ENCODE data around the gene DTNB.
A peak's percentile ranks its signal among the peaks of the same experiment; 100 is the strongest.
"Not testable (repeated sequence)": the region's sequence is repeated elsewhere in the genome, so short reads cannot be mapped to it uniquely, and the experiment has no call there.

The DTNB gene

DNA sequence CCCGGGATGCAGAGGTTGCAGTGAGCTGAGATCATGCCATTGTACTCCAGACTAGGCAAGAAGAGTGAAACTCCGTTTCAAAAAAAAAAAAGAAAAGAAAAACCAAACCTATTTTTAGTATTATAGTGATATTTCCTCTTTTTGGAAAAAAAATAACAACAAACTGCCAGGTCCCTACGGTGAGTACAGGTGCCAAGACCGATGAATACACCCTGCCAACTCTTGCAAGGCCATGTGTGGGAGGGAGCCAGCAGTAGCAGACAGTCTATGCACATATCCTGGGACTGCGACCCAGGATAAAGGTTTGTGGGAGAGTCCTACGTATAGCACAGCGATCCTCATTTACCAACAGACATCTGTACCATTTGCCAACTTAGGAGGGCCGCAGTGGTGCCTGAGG is 262.1 kb downstream of the DTNB start:
- no peak for DNase-seq

GRCh38 chr2:25410370-25410769 is 263.0 kb downstream of the DTNB start:
- DNase-seq: no peak

GRCh38 chr2:25409468-25409867 is 263.9 kb downstream of the DTNB start:
- DNase-seq: no peak

DNA sequence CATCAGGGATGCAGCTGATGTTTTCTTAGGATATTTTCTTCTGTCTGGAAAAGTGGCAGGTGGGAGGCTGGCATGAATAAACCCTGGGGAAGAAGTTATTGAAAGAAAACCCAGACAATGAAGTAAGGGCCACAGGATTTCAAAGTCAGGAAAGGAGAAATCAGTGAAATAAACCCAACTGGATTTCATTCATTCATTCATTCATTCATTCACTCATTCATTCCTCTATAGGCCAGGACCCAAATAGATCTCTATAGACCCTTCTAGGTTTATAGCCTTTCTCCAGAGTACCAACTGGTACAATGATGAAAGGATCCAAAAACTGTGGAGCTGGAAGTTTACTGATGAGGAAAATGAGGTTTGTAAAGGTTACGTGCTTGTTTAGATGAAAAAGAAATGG is 264.3 kb downstream of the DTNB start:
- no peak for DNase-seq

- no peak for DNase-seq
Observed at GRCh38 chr2:25405611-25406295, 267.6 kb downstream of the DTNB start.

GRCh38 chr2:25403120-25403760 is 270.1 kb downstream of the DTNB start:
- DNase-seq: not testable (repeated sequence)

DNA sequence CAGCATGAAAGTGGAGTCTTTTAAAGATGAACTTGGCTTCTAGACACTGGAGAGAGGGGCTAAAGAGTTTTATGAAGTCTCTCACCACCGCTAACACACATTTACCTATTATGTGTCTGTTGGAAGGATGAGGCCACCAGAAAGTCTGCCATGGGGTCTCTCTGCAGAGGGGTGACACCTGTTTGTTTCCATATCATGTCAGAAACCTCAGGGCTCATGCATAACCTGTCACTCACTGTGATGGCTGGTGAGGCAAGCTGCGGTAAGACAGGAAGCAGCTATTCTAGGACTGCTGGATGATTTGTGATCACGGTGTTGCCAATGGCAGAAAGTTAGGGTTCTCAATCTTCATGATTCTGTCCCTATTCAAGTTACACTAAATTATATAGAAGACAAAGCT is 270.9 kb downstream of the DTNB start:
- DNase-seq: no peak

GRCh38 chr2:25401307-25402026 is 271.9 kb downstream of the DTNB start:
- DNase-seq: peak; percentile 57

- DNase-seq: no peak
Observed at GRCh38 chr2:25400576-25401216, 272.7 kb downstream of the DTNB start.

GRCh38 chr2:25400169-25400568 is 273.2 kb downstream of the DTNB start:
- DNase-seq: no peak

- DNase-seq: no peak
Observed at GRCh38 chr2:25398534-25398933, 274.8 kb downstream of the DTNB start.

- DNase-seq: no peak
Observed at GRCh38 chr2:25397777-25398176, 275.6 kb downstream of the DTNB start.

DNA sequence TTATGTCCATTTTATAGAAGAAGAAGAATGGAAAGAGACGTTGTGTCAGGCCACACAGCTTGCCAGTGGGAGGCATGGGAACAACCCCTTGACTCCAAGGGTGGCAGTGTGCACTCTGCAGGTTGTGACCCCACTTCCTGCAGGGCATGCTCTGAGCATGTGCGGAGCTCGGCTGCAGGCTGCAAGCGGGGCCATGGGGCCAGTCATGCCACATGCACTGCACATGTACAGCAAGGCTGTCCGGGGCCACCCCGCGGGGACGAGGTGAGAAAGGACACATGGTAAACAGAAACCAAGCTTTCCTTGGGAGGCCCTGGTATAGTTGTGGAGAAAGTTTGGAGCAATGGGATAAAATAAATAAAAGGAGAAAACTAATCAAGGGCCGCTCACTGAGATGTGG is 284.2 kb downstream of the DTNB start:
- no peak for DNase-seq

DNA sequence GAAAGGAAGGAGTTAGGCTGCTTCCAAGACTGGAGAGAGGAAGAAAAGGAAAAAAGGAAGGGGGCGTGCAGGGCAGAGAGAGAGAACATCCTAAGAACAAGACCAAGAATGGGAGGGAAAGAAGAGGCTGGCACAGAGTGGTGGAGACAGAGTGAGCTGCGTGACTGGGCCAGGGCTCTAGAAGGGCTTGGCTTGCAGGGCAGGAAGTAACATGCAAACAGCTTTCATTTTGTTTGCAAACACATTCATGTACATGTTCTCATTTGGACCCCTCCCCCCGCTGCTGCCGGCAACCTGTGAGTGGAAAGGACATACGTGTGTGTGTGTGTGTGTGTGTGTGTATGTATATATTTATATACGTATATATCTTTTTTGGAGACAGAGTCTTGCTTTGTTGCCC is 284.9 kb downstream of the DTNB start:
- no peak for DNase-seq

DNA sequence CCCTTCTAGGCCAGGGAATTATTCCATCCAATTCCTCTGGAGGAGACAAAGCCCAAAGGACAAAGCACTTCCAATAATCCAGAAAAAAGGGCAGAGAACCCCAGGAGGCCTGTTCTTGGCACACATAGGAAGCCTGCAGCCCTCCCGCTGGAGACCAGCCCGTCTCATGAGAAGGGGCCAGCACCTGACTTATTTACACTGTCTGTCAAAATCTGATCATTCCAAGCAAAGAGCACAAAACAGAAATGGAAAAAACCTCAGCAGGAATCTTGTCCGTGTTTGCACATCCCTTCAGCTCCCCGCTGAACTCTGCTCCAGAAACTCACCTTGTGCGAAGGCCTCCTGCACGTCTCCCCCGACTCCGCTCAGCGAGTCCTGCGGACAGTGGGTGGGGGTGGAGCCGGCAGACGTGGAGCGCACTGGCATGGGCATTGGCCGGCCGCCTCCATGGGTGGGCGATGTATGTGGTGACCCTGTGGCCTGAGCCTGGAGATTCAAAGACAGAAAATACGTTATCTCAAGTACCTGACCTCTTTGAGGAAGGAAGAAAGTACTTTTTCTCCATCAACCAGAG is 285.4 kb downstream of the DTNB start:
- DNase-seq: no peak

DNA sequence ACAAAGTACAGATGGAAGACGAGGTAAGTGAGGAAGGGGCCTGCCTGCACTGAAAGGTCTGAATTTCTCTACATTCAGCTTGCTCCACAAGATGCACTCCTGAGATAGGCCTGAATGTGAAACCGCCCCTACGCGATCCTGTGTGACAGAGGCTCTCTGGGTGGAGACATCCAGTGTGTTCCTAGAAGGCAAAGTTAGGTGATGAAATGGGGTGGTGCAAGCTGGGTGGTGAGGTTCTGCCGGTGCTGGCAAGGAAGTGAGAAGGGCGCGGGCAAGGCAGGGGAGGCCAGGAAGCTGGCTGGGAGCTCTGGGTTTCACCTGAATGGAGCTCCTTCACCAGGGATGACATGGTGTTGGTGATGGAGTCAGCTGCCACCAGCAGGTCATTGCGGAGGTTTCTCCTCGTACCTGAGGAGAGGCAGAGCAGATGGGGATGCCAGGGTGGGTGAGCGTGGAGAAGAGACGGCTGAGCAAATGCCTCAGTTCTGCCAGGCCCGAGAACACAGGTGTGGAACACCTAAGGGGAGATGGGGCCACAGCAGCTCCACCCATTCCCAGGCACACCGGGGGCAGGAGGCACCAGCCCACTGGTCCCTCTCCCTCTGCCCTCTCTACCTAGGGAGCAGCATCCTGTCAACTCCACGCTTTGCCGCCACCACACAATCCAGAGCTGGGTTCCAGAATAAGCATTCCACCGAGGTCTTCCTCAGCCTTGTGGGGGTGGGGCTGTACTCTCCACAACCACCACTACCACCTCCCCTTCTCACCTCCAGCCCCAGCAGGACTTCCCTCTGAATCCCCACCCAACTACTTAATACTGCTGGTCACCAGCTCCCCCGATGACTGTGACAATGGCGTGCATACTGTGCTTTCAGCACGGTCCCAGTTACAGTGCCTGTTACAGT is 286.2 kb downstream of the DTNB start:
- DNase-seq: no peak

DNA sequence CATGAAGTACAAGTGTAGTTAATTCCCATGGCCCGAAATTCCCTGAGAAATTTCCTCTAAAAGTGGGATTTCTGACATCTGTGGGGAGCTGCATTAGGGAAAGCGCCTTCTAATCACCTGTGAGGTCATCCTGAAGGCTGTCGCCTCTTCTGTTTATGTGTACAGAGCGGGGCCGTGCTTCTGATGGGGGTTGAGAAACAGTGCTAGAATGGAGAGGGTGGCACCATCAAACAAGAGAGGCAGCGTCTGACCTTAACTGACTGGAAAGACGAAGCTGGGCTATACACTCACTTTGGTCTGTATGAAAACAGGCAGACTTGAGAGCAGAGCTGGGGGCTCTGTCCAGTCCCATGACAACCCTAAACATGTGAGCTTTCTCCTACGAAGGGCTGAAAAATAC is 287.5 kb downstream of the DTNB start:
- DNase-seq: no peak

GRCh38 chr2:25383806-25384205 is 289.6 kb downstream of the DTNB start:
- DNase-seq: no peak

DNA sequence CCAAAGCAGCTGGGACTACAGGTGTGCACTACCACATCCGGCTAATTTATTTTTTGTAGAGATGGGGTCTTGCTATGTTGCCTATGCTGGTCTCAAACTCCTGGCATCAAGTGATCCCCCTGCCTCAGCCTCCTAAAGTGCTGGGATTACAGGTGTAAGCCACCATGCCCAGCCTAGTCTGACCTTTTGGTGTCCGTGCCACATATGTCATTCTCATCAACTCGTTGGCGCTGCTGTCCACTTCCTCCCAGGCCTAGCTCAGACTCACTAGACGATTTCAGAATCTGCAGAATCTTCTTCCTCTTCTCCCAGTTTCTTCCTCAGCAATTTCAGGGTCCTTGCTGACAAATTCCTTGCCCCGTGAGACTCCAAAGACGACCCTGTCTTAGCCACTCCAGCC is 291.9 kb downstream of the DTNB start:
- no peak for DNase-seq

DNA sequence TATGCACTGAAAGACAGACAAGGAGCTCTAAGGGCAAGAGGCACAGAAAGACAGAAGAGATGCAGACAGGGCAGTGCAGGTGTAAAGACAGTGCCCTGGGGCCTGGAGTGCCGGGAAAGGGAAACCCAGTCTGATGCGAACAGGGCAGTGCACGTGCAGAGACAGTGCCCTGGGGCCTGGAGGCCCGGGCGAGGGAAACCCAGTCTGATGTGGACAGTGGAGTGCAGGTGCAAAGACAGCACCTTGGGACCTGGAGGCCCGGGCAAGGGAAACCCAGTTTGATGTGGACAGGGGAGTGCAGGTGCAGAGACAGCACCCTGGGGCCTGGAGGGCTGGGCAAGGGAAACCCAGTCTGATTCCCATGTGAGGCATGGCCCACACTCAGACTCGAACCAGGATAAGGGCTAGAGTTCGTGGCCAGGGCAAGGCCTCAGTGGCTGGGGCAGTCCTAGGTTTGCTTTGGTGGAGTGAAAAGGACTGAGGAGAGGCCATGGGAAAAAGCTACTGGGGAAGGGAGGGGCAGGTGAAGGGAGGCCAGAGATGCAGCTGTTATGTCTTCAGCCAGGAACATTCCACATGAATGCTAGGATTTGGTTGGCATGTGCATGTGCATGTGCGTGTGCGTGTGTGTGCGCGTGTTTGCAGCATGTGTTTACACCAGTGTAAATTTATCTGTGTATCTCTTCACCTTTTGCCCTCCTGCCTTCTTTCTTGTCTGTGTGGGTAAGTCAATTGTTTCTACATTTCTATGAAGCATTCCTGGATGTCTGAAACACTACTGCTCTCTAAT is 292.6 kb downstream of the DTNB start:
- DNase-seq: no peak

DNA sequence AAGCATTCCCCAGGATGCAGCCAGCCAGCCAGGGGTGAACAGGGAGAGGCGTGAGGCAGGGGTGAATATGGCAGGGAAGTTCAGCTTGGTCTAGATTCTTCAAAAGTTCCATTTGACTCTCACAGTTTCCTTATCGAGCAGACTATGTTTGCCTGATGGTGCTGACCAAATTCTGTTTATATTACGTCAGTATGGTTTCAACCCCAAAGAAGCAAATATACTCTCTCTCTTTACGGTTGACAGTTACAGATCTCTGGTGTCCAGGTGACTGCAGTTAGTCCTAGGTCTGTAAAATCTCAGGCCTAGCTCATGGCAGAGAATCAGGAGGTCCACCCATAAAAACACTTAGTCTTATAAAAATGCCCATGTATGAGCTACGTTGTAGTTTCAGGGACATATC is 293.4 kb downstream of the DTNB start:
- DNase-seq: no peak

GRCh38 chr2:25379535-25379934 is 293.8 kb downstream of the DTNB start:
- no peak for DNase-seq

Data from NCI-H1436 treated with DMSO at 0.1 percent for 48 hours (cell line).